Upper lobe of left lung (tissue), 4 donors: Measurements from ENCODE around the gene VPS13D.
A peak's percentile ranks its signal among the peaks of the same experiment; 100 is the strongest.

Experiments
- CTCF ChIP-seq, 6 experiments: fragments of 450-650 bp in 4 of 6; fragments of 200-600 bp in 2 of 6; sonication (generic) in 2 of 6; IDR thresholded peaks; one replicate each; pipeline ENCODE4 v1.5.1; 2016 to 2019; ENCODE audit warnings: antibody characterized with exemption in 6 of 6
- EP300 ChIP-seq, 4 donors: sonication (generic); formaldehyde crosslinking; IDR thresholded peaks; one replicate each; pipeline ENCODE4 v1.5.1; 2017; ENCODE audit warnings: antibody characterized with exemption in 4 of 4, control low read depth in 2 of 4
- POLR2A ChIP-seq, 4 donors: fragments of 450-650 bp; IDR thresholded peaks; one replicate each; pipeline ENCODE4 v1.5.1; 2016 to 2017; ENCODE audit warnings: antibody characterized with exemption in 4 of 4, mild to moderate bottlenecking in 2 of 4
- POLR2AphosphoS5 ChIP-seq, 2 donors: sonication (generic); formaldehyde crosslinking; IDR thresholded peaks; one replicate each; pipeline ENCODE4 v1.5.1; 2017; ENCODE audit warnings: antibody characterized with exemption in 2 of 2

GRCh38 chr1:12434174-12434573, 204.3 kb downstream of the VPS13D start:
- TF ChIP-seq CTCF (IDR thresholded peaks at IDR 0.05) (no peak), POLR2AphosphoS5 (IDR thresholded peaks at IDR 0.05) (peak in 1 of 2 donors; percentile 51), POLR2A (IDR thresholded peaks at IDR 0.05) (no peak), EP300 (IDR thresholded peaks at IDR 0.05) (peak in 1 of 4 donors; percentile 19)
